ENCODE results near the gene TMEM128.
"Not testable (repeated sequence)": the region's sequence is repeated elsewhere in the genome, so short reads cannot be mapped to it uniquely, and the experiment has no call there.

Gene TMEM128

DNA sequence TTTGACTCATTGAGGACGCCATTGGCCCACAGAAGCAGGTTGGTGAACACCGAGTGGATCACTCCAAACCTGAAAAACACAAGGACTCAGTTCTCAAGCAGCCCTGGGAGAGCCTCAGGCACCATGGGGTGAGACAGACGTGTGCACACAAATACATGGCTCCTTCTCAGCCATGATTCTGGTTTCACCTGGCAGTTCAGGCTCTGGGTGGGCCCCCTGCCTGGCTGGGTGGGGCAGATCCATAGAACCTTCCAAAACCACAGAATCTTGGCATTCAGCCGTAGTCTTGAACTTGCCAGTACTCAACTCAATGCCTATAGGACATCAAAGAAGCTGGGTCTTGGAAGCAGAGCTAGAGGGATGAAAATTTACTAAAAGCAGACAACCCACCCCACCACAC is 45.5 kb downstream of the TMEM128 start:
- no peak overlapping the region for H3K4me3 ChIP-seq (replicated peaks; ENCODE audit: low read depth, low read length)
- TF ChIP-seq, protein P1, sequence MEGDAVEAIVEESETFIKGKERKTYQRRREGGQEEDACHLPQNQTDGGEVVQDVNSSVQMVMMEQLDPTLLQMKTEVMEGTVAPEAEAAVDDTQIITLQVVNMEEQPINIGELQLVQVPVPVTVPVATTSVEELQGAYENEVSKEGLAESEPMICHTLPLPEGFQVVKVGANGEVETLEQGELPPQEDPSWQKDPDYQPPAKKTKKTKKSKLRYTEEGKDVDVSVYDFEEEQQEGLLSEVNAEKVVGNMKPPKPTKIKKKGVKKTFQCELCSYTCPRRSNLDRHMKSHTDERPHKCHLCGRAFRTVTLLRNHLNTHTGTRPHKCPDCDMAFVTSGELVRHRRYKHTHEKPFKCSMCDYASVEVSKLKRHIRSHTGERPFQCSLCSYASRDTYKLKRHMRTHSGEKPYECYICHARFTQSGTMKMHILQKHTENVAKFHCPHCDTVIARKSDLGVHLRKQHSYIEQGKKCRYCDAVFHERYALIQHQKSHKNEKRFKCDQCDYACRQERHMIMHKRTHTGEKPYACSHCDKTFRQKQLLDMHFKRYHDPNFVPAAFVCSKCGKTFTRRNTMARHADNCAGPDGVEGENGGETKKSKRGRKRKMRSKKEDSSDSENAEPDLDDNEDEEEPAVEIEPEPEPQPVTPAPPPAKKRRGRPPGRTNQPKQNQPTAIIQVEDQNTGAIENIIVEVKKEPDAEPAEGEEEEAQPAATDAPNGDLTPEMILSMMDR (IDR thresholded peaks at IDR 0.05; ENCODE audit: low read depth, low read length, missing control alignments): no peak
- no peak for DNase-seq (ENCODE audit: extremely low read depth, low read depth)

DNA sequence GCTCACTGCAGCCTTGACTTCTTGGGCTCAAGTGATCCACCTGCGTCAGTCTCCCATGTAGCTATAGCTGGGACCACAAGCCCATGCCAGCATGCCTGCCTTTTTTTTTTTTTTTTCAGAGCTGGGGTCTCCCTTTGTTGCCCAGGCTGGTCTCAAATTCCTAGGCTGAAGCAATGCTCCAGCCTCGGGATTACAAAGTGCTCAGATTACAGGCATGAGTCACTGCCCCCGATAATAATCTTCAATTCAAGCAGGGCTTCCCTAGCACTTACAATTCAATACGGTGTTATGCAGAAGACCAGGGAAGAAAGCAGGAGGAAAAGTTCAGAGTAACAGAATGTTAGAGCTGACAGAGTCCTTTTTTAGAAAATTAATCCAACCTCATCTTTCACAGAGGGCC is 47.4 kb downstream of the TMEM128 start:
- TF ChIP-seq, protein P1 (IDR thresholded peaks at IDR 0.05; ENCODE audit: low read depth, low read length, missing control alignments): no peak
- DNase-seq (ENCODE audit: extremely low read depth, low read depth): no peak

DNA sequence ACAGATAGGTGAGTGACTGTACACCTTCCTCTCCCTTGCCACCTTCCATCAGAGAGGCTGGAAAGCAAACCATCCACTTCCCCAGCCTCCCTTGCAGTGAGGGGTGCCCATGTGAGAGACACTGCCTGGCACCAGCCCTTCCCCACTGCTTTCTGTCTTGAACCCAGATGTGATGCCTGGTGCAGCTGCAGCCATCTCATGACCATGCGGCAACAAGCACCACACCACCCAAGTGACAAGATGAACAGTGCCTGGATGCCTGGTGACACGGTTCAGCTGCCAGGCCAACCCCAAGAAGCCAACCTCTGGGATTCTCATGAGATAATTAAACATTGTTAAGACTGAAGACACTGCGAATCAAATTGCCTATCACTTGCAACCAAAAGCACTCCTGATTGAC is 52.7 kb downstream of the TMEM128 start:
- no peak overlapping the region for H3K4me3 ChIP-seq (replicated peaks; ENCODE audit: low read depth, low read length)
- TF ChIP-seq, protein P1 (IDR thresholded peaks at IDR 0.05; ENCODE audit: low read depth, low read length, missing control alignments): no peak

More for the DNA sequence above, 47.4 kb downstream of the TMEM128 start:
- no peak overlapping the region for H3K4me3 ChIP-seq (replicated peaks; ENCODE audit: low read depth, low read length)

DNA sequence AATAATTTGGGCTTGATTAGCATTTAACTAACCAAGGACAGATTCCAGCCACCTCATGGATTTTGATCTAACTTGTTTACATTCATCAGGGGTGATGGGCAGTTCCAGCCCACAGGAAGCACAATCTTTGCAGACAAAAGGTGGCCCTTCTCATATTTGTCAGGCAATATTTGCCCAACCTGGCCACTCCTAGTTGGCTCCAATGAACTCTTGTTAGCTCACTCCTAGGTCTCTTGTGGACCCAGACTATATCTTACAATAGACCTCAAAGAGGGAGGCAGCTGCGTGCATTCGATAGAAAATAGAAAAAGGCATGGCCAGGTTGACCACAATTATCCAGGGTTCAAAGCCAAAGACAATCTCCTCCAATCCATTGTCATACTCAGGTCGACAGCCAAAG is 59.5 kb downstream of the TMEM128 start:
- DNase-seq (ENCODE audit: extremely low read depth, low read depth); H3K4me3 ChIP-seq (replicated peaks; ENCODE audit: low read depth, low read length): not testable (repeated sequence)

More for the DNA sequence above, 52.7 kb downstream of the TMEM128 start:
- no peak for DNase-seq (ENCODE audit: extremely low read depth, low read depth)
